ENCODE results near the gene SEMA3A. TPM values are rescaled to one million over a fixed set of nuclear protein-coding genes. Genes with fewer than 3 reads are reported as not detected.

The SEMA3A gene
- total and polyA plus RNA-seq, 8 donors = 6.1 to 32.5 (median 23.8) TPM

GRCh38 chr7:83947260-83947659 is 247.3 kb downstream of the SEMA3A start:
- Histone ChIP-seq H3K27me3 (no peaks in the 10 kb centered on the region), H3K9me3 (no peaks in the 10 kb centered on the region), H3K36me3 (no peaks in the 10 kb centered on the region), H3K4me1 (no peaks in the 10 kb centered on the region), H3K4me3 (no peak overlapping the region), H3K27ac (no peak overlapping the region)
- no peak for DNase-seq
- TF ChIP-seq CTCF (IDR thresholded peaks at IDR 0.05) = peak; percentile 21 to 24
- intact Hi-C loops (cut with DNase I) = no loop called here
- ATAC-seq = peak; percentile 71

GRCh38 chr7:83946801-83947200 is 247.8 kb downstream of the SEMA3A start:
- intact Hi-C loops (cut with DNase I) = no loop called here
- Histone ChIP-seq H3K4me3 (no peak overlapping the region), H3K27me3 (no peaks in the 10 kb centered on the region), H3K9me3 (no peaks in the 10 kb centered on the region), H3K36me3 (no peaks in the 10 kb centered on the region), H3K4me1 (no peaks in the 10 kb centered on the region), H3K27ac (no peak overlapping the region)
- no peak for DNase-seq
- no peak for ATAC-seq
- TF ChIP-seq CTCF (IDR thresholded peaks at IDR 0.05) = no peak

- no peak for ATAC-seq
- Histone ChIP-seq H3K27ac (no peak overlapping the region), H3K36me3 (no peaks in the 10 kb centered on the region), H3K4me3 (no peak overlapping the region), H3K9me3 (no peaks in the 10 kb centered on the region), H3K4me1 (peaks cover 0 to 2% of the 10 kb centered on the region in 2 donors), H3K27me3 (no peaks in the 10 kb centered on the region)
- intact Hi-C loops (cut with DNase I) = no loop called here
- DNase-seq = no peak
- no peak for TF ChIP-seq CTCF (IDR thresholded peaks at IDR 0.05)
Measured at GRCh38 chr7:83941300-83941699, 253.3 kb downstream of the SEMA3A start.

GRCh38 chr7:83937930-83938329 is 256.7 kb downstream of the SEMA3A start:
- Histone ChIP-seq H3K36me3 (no peaks in the 10 kb centered on the region), H3K27me3 (no peaks in the 10 kb centered on the region), H3K27ac (no peak overlapping the region), H3K4me3 (no peak overlapping the region), H3K9me3 (no peaks in the 10 kb centered on the region), H3K4me1 (peaks cover 0 to 10% of the 10 kb centered on the region in 2 donors)
- peak; percentile 76 for ATAC-seq
- no peak for TF ChIP-seq CTCF (IDR thresholded peaks at IDR 0.05)
- intact Hi-C loops (cut with DNase I) = no loop called here
- peak in 2 of 4 donors; percentile 32 to 69 for DNase-seq

- Histone ChIP-seq H3K9me3 (no peaks in the 10 kb centered on the region), H3K27ac (peak overlapping the region in 1 of 2 donors; percentile 43), H3K36me3 (no peaks in the 10 kb centered on the region), H3K4me3 (no peak overlapping the region), H3K27me3 (no peaks in the 10 kb centered on the region), H3K4me1 (peaks cover 0 to 10% of the 10 kb centered on the region in 2 donors)
- peak; percentile 54 to 79 for TF ChIP-seq CTCF (IDR thresholded peaks at IDR 0.05)
- ATAC-seq (peak; percentile 94), DNase-seq (peak in 3 of 4 donors; percentile 40 to 83 (median 69))
- intact Hi-C loops (cut with DNase I) = no loop called here
Measured at GRCh38 chr7:83936056-83936708, 258.4 kb downstream of the SEMA3A start.
